HepG2 (cell line): ENCODE data around the gene SPAAR. TPM values are rescaled to one million over a fixed set of nuclear protein-coding genes. Genes with fewer than 3 reads are reported as not detected.

Experiments
- ESRRA ChIP-seq: sonication (generic); formaldehyde crosslinking; IDR thresholded peaks from 2 replicates; pipeline ENCODE4 v1.5.1; 2020; ENCODE audit warnings: mild to moderate bottlenecking, low read depth, missing genetic modification reagents
- HMG20B ChIP-seq: conservative IDR thresholded peaks from 2 replicates; pipeline ENCODE4 v1.6.1; 2016; ENCODE audit warnings: missing genetic modification reagents, missing compliant biosample characterization
- MEIS2 ChIP-seq: sonication (generic); formaldehyde crosslinking; IDR thresholded peaks from 2 replicates; pipeline ENCODE4 v1.9.0; 2021; ENCODE audit warnings: mild to moderate bottlenecking, missing genetic modification reagents
- NR2F6 ChIP-seq, 2 experiments: IDR thresholded peaks; 2 replicates each; pipeline ENCODE4 v1.6.1; 2016; ENCODE audit warnings: antibody characterized with exemption in 1 of 2, mild to moderate bottlenecking in 1 of 2
- RAD21 ChIP-seq: fragments of 450-650 bp; formaldehyde crosslinking; IDR thresholded peaks from 2 replicates; pipeline ENCODE4 v1.5.0; 2020; ENCODE audit warnings: mild to moderate bottlenecking
- XRCC5 ChIP-seq: fragments of 200-400 bp; formaldehyde crosslinking; optimal IDR thresholded peaks from 2 replicates; pipeline ENCODE3; 2017; ENCODE audit warnings: mild to moderate bottlenecking, low read length
- ZBTB3 ChIP-seq: sonication (generic); formaldehyde crosslinking; IDR thresholded peaks from 2 replicates; pipeline ENCODE4 v1.4.0; 2020; ENCODE audit warnings: low read depth, mild to moderate bottlenecking, moderate library complexity, missing genetic modification reagents, borderline replicate concordance
- ZFP36 ChIP-seq: fragments of 150-350 bp; IDR thresholded peaks from 2 replicates; pipeline ENCODE4 v1.6.1; 2018; ENCODE audit warnings: borderline replicate concordance, low read length, low read depth; ENCODE audit not compliant: partially characterized antibody
- ZNF264 ChIP-seq: sonication (generic); formaldehyde crosslinking; IDR thresholded peaks from 2 replicates; pipeline ENCODE4 v1.4.0; 2020; ENCODE audit warnings: missing genetic modification reagents
- polyA plus RNA-seq, 8 experiments: library from polyadenylated mRNA; depleted of rRNA in 3 of 8; stranded (reverse) in 7 of 8; unstranded in 1 of 8; fragments of >200 nt; fragmentation: Illumina TruSeq in 4 of 8; extraction: Trizol in 4 of 8; gene quantifications; 2 replicates each; pipeline versions ENCODE4 v1.2.1 to v1.2.3, GENCODE V29; 2011 to 2016; ENCODE audit warnings: low read depth in 4 of 8, missing spikeins in 1 of 8, mixed read lengths in 1 of 8; ENCODE audit not compliant: insufficient read depth in 1 of 8
- total RNA-seq, 5 experiments: library from RNA; depleted of rRNA; stranded (reverse); fragments of >200 nt; fragmentation: Illumina TruSeq; extraction: Trizol; gene quantifications; 2 replicates each; pipeline ENCODE4 v1.2.3, GENCODE V29; 2016; ENCODE audit warnings: low read depth in 1 of 5
- TF ChIP-seq, protein P1 (sequence below): sonication (generic); formaldehyde crosslinking; IDR thresholded peaks from 2 replicates; pipeline ENCODE4 v1.4.0; 2020; ENCODE audit warnings: missing genetic modification reagents
- TF ChIP-seq, protein P2 (sequence below): sonication (generic); formaldehyde crosslinking; IDR thresholded peaks from 2 replicates; pipeline ENCODE4 v1.5.0; 2020; ENCODE audit warnings: mild to moderate bottlenecking, missing genetic modification reagents, moderate library complexity
- TF ChIP-seq, protein P3 (sequence below): sonication (generic); formaldehyde crosslinking; IDR thresholded peaks from 2 replicates; pipeline ENCODE4 v1.5.1; 2020; ENCODE audit warnings: missing genetic modification reagents, mild to moderate bottlenecking, borderline replicate concordance

The SPAAR gene
- total and polyA plus RNA-seq, 2 of the 13 experiments (the other 11 are each of a cell fraction or from before 2014, with no cell fraction given), result 0.07 TPM; not detected in 1

DNA sequence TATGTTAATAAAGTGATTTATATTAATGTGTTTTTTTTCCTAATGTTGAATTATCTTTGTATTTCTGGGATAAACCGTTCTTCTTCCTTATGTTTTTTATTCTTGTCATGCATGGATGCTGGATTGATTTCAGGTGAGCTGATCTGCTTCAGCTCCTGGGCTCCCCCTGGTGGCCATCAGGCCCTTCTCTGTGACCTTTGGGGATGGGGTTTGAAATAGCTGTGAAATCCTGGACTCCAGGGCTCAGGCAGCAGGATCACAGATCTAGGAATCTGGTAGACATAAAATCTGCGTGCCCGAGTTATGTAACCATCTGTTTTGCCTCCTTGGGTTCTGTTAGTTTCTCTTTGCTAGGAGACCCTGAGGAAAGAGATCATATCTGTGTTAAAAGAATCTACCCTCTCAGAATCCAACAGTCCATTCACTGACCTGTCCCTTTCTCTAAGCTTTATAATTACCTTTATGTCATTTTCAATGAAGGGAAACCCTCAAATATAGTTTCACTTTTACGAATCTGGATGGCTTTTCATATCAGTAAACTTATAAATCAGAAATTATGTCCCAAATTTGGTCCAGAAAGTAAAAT lies 26.9 kb upstream of the SPAAR start (continued):
- TF ChIP-seq, protein P1, sequence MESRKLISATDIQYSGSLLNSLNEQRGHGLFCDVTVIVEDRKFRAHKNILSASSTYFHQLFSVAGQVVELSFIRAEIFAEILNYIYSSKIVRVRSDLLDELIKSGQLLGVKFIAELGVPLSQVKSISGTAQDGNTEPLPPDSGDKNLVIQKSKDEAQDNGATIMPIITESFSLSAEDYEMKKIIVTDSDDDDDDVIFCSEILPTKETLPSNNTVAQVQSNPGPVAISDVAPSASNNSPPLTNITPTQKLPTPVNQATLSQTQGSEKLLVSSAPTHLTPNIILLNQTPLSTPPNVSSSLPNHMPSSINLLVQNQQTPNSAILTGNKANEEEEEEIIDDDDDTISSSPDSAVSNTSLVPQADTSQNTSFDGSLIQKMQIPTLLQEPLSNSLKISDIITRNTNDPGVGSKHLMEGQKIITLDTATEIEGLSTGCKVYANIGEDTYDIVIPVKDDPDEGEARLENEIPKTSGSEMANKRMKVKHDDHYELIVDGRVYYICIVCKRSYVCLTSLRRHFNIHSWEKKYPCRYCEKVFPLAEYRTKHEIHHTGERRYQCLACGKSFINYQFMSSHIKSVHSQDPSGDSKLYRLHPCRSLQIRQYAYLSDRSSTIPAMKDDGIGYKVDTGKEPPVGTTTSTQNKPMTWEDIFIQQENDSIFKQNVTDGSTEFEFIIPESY, result no peak
- TF ChIP-seq ZFP36, result no peak
- no peak for TF ChIP-seq MEIS2
- TF ChIP-seq NR2F6 (IDR thresholded peaks at IDR 0.05), result peak; percentile 64
- TF ChIP-seq NR2F6 (CRISPR knock-in tag; IDR thresholded peaks at IDR 0.05), result peak; percentile 48; the same call in 1 of the 2 replicates
- peak; percentile 53 for TF ChIP-seq XRCC5
- TF ChIP-seq, protein P2, sequence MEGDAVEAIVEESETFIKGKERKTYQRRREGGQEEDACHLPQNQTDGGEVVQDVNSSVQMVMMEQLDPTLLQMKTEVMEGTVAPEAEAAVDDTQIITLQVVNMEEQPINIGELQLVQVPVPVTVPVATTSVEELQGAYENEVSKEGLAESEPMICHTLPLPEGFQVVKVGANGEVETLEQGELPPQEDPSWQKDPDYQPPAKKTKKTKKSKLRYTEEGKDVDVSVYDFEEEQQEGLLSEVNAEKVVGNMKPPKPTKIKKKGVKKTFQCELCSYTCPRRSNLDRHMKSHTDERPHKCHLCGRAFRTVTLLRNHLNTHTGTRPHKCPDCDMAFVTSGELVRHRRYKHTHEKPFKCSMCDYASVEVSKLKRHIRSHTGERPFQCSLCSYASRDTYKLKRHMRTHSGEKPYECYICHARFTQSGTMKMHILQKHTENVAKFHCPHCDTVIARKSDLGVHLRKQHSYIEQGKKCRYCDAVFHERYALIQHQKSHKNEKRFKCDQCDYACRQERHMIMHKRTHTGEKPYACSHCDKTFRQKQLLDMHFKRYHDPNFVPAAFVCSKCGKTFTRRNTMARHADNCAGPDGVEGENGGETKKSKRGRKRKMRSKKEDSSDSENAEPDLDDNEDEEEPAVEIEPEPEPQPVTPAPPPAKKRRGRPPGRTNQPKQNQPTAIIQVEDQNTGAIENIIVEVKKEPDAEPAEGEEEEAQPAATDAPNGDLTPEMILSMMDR, result peak; percentile 87
- TF ChIP-seq, protein P3, sequence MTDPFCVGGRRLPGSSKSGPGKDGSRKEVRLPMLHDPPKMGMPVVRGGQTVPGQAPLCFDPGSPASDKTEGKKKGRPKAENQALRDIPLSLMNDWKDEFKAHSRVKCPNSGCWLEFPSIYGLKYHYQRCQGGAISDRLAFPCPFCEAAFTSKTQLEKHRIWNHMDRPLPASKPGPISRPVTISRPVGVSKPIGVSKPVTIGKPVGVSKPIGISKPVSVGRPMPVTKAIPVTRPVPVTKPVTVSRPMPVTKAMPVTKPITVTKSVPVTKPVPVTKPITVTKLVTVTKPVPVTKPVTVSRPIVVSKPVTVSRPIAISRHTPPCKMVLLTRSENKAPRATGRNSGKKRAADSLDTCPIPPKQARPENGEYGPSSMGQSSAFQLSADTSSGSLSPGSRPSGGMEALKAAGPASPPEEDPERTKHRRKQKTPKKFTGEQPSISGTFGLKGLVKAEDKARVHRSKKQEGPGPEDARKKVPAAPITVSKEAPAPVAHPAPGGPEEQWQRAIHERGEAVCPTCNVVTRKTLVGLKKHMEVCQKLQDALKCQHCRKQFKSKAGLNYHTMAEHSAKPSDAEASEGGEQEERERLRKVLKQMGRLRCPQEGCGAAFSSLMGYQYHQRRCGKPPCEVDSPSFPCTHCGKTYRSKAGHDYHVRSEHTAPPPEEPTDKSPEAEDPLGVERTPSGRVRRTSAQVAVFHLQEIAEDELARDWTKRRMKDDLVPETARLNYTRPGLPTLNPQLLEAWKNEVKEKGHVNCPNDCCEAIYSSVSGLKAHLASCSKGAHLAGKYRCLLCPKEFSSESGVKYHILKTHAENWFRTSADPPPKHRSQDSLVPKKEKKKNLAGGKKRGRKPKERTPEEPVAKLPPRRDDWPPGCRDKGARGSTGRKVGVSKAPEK, result no peak
- no peak for TF ChIP-seq ESRRA (CRISPR knock-in tag)
- no peak for TF ChIP-seq HMG20B (CRISPR knock-in tag)
- no peak for TF ChIP-seq ZNF264 (CRISPR knock-in tag)
- TF ChIP-seq ZBTB3 (CRISPR knock-in tag), result no peak
- TF ChIP-seq RAD21 (CRISPR knock-in tag), result peak; percentile 53; the same call in 1 of the 2 replicates
